Osteocyte (in vitro differentiated cells): ENCODE measurements around the gene FAM185A. TPM values are rescaled to one million over a fixed set of nuclear protein-coding genes. Genes with fewer than 3 reads are reported as not detected.

Experiments
- DNase-seq: peaks from one replicate; pipeline ENCODE4 v3.0.0; 2021; ENCODE audit warnings: mixed read lengths; ENCODE audit not compliant: unreplicated experiment; ENCODE audit errors: extremely low spot score
- H3K27ac Mint-ChIP-seq: one replicate; pipeline ENCODE4 v1.8.0; 2021; ENCODE audit warnings: mild to moderate bottlenecking, mixed read lengths; ENCODE audit not compliant: unreplicated experiment
- H3K27me3 Mint-ChIP-seq: one replicate; pipeline ENCODE4 v1.8.0; 2021; ENCODE audit warnings: mixed read lengths; ENCODE audit not compliant: unreplicated experiment
- H3K36me3 Mint-ChIP-seq: one replicate; pipeline ENCODE4 v1.8.0; 2021; ENCODE audit warnings: mixed read lengths; ENCODE audit not compliant: unreplicated experiment
- H3K4me1 Mint-ChIP-seq: one replicate; pipeline ENCODE4 v1.8.0; 2021; ENCODE audit warnings: mixed read lengths; ENCODE audit not compliant: unreplicated experiment
- H3K4me3 Mint-ChIP-seq: one replicate; pipeline ENCODE4 v1.8.0; 2021; ENCODE audit warnings: mild to moderate bottlenecking, moderate library complexity, mixed read lengths; ENCODE audit not compliant: unreplicated experiment
- H3K9me3 Mint-ChIP-seq: one replicate; pipeline ENCODE4 v1.8.0; 2021; ENCODE audit warnings: mixed read lengths; ENCODE audit not compliant: unreplicated experiment
- total RNA-seq: library from RNA; stranded (reverse); gene quantifications from 2 replicates; pipeline ENCODE4 v1.2.1, GENCODE V29; 2021
- TF ChIP-seq, protein P1 (sequence below): fragments of 200-600 bp; sonication (generic); IDR thresholded peaks from 2 replicates; pipeline ENCODE4 v1.5.0; 2021; ENCODE audit warnings: antibody characterized with exemption, mild to moderate bottlenecking, moderate library complexity

Gene FAM185A
- total RNA-seq, 1 donor from 2014 or later, result 7.8 TPM

DNA sequence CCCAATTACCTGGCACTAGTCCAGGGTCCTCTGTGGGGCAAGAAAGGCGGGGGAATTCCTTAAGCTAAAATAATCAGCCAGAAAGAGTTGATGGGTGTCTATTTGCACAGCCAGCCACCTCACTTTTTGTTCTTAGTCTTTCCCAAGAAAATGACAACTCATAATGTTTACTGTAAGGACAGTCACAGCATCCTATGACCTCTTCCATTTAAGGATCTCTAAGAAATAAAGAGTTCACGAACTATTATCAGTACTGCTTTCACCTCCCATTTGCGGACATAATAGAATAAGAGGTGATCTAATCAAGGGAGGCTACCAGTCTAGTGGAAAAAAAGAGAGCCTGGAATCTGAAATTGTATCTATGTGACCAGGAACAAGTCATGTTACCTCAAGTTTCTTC, 91.6 kb downstream of the FAM185A start:
- Mint-ChIP-seq H3K27me3 (no peaks in the 10 kb centered on the region), H3K27ac (no peak overlapping the region), H3K4me3 (no peak overlapping the region)

DNA sequence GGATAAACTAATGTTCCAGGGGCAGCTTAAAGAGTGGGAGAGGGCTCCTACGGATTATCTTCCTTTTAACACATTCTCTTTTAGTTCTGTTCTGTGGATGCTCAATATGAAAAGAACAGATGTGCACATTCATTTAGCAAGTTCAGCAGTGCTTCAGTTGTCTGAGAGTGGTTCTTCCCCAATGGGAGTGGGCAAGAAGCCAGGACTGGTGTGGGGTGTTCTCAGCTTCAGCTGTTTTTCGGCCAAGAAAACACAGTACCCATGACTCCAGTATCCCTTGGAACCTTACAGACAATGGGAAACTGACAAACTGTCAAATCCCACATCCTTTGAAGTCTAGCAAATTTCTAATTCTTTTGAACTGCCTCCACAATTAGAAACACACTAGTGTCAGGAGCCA, 92.5 kb downstream of the FAM185A start:
- no peak for DNase-seq
- Mint-ChIP-seq H3K27ac (no peak overlapping the region), H3K36me3 (peaks cover 9% of the 10 kb centered on the region), H3K4me1 (peaks cover 31% of the 10 kb centered on the region), H3K4me3 (no peak overlapping the region), H3K27me3 (no peaks in the 10 kb centered on the region), H3K9me3 (peaks cover 5% of the 10 kb centered on the region)
- TF ChIP-seq, protein P1, sequence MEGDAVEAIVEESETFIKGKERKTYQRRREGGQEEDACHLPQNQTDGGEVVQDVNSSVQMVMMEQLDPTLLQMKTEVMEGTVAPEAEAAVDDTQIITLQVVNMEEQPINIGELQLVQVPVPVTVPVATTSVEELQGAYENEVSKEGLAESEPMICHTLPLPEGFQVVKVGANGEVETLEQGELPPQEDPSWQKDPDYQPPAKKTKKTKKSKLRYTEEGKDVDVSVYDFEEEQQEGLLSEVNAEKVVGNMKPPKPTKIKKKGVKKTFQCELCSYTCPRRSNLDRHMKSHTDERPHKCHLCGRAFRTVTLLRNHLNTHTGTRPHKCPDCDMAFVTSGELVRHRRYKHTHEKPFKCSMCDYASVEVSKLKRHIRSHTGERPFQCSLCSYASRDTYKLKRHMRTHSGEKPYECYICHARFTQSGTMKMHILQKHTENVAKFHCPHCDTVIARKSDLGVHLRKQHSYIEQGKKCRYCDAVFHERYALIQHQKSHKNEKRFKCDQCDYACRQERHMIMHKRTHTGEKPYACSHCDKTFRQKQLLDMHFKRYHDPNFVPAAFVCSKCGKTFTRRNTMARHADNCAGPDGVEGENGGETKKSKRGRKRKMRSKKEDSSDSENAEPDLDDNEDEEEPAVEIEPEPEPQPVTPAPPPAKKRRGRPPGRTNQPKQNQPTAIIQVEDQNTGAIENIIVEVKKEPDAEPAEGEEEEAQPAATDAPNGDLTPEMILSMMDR, result no peak

More for the DNA sequence above, 91.6 kb downstream of the FAM185A start:
- DNase-seq, result no peak
- Mint-ChIP-seq H3K4me1 (peaks cover 35% of the 10 kb centered on the region), H3K9me3 (peaks cover 5% of the 10 kb centered on the region), H3K36me3 (peaks cover 9% of the 10 kb centered on the region)
- TF ChIP-seq, protein P1, result no peak

DNA sequence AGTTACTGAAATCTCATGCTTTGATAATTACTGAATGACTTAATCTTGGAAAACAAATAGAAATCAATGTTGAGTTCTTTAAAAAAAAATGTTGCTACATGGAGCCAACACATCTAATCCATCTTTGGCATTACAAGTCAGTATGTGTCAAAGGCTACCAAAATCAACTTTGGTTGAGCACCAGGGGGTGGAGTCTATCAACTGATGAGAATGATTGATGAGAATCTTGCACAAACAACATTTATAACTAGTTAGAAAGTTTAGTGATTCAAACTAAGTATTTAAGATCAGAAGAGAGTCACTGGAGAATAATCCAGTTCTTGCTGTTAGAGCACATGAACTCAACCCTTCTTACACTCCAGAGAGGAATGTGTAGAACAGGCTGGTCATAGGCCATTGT, 93.5 kb downstream of the FAM185A start:
- no peak overlapping the region for H3K27ac Mint-ChIP-seq
- peaks cover 5% of the 10 kb centered on the region for H3K9me3 Mint-ChIP-seq
- peaks cover 9% of the 10 kb centered on the region for H3K36me3 Mint-ChIP-seq
- peaks cover 21% of the 10 kb centered on the region for H3K4me1 Mint-ChIP-seq
- no peak for DNase-seq
- no peak overlapping the region for H3K4me3 Mint-ChIP-seq
- no peaks in the 10 kb centered on the region for H3K27me3 Mint-ChIP-seq
- TF ChIP-seq, protein P1, result no peak

DNA sequence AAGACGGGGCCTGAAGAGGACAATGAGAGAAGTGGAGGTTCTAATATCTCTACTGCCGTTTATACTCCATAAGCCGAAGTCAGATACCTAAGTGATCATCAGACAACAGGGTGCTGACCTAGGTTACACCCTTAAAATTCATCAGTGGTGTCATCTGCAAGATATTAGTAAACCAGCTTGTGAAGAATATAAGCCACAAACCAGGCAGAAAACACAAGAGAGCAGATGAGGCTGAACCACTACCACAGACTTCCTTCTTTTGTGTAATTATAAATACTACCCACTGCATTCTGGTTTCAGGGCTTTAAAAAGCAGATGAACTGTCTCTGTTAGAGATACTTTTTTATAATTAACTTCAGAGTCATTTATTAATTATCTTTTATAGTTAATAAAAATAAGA, 95.1 kb downstream of the FAM185A start:
- no peak for DNase-seq
- H3K36me3 Mint-ChIP-seq, result peaks cover 9% of the 10 kb centered on the region
- TF ChIP-seq, protein P1, result no peak
- H3K4me3 Mint-ChIP-seq, result no peak overlapping the region
- peaks cover 13% of the 10 kb centered on the region for H3K4me1 Mint-ChIP-seq
- peaks cover 5% of the 10 kb centered on the region for H3K9me3 Mint-ChIP-seq
- no peaks in the 10 kb centered on the region for H3K27me3 Mint-ChIP-seq
- H3K27ac Mint-ChIP-seq, result no peak overlapping the region

DNA sequence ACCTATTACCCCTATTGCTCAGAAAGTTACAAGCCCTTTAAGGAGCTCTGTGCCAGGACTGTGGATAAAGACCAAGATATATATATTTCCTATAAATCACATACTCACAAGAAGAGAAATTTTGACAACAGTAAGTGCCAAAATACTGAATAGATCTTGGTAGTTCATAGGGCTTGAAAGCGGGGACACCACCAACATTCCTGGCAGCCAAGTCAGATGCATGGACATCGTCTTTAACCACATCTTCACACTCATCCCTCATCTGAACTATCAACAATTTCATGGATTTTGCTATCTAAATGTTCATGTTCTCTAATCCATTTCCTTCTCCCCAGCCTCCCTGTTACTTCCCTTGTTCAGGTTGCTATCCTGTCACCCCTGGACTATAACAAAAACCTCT, 96.5 kb downstream of the FAM185A start:
- DNase-seq, result no peak
- peaks cover 5% of the 10 kb centered on the region for H3K9me3 Mint-ChIP-seq
- no peak overlapping the region for H3K27ac Mint-ChIP-seq

More for the DNA sequence above, 96.5 kb downstream of the FAM185A start:
- TF ChIP-seq, protein P1, result no peak
- peaks cover 9% of the 10 kb centered on the region for H3K36me3 Mint-ChIP-seq
- H3K4me1 Mint-ChIP-seq, result peaks cover 7% of the 10 kb centered on the region
- H3K27me3 Mint-ChIP-seq, result no peaks in the 10 kb centered on the region
- H3K4me3 Mint-ChIP-seq, result no peak overlapping the region
